H54 (cell line): ENCODE measurements around the gene ETHE1.

ENCODE experiments used
- DNase-seq: peaks from one replicate; pipeline ENCODE4 v3.0.0; 2011; ENCODE audit warnings: low spot score, mixed read lengths; ENCODE audit not compliant: insufficient read length
- FAIRE-seq: peaks from 3 replicates; lab custom pipeline; 2011; peaks lifted over from hg19 to GRCh38; lab: Jason Lieb, UNC
- POLR2A ChIP-seq: IDR thresholded peaks from 2 replicates; pipeline ENCODE4 v1.6.1; 2011; ENCODE audit warnings: low read depth, mild to moderate bottlenecking, low read length

The ETHE1 gene

GRCh38 chr19:43480574-43480973 is 46.4 kb downstream of the ETHE1 start:
- TF ChIP-seq POLR2A, result no peak
- no peak for DNase-seq
- FAIRE-seq, result no peak

GRCh38 chr19:43479961-43480561 is 46.9 kb downstream of the ETHE1 start:
- DNase-seq, result no peak
- TF ChIP-seq POLR2A, result no peak
- no peak for FAIRE-seq

GRCh38 chr19:43479226-43479625 is 47.8 kb downstream of the ETHE1 start:
- no peak for DNase-seq
- no peak for FAIRE-seq
- no peak for TF ChIP-seq POLR2A

- no peak for FAIRE-seq
- no peak for TF ChIP-seq POLR2A
Measured at GRCh38 chr19:43478323-43478722, 48.7 kb downstream of the ETHE1 start.

GRCh38 chr19:43476606-43477005 is 50.4 kb downstream of the ETHE1 start:
- DNase-seq (peak; percentile 41), FAIRE-seq (no peak)
- TF ChIP-seq POLR2A, result no peak

More at GRCh38 chr19:43478323-43478722, 48.7 kb downstream of the ETHE1 start:
- no peak for DNase-seq

- DNase-seq (peak; percentile 89), FAIRE-seq (peak; percentile 23)
- 0 out of 2 replicates have a peak, but pooled peaks have one; percentile 12 for TF ChIP-seq POLR2A
Measured at GRCh38 chr19:43474986-43475705, 51.9 kb downstream of the ETHE1 start.

- no peak for DNase-seq
- FAIRE-seq, result no peak
- TF ChIP-seq POLR2A, result no peak
Measured at GRCh38 chr19:43474487-43474886, 52.5 kb downstream of the ETHE1 start.

- DNase-seq, result no peak
- FAIRE-seq, result no peak
- TF ChIP-seq POLR2A, result no peak
Measured at GRCh38 chr19:43471091-43471490, 55.9 kb downstream of the ETHE1 start.

GRCh38 chr19:43470288-43470687 is 56.7 kb downstream of the ETHE1 start:
- peak; percentile 57 for DNase-seq
- no peak for FAIRE-seq
- TF ChIP-seq POLR2A, result no peak

GRCh38 chr19:43469160-43469480 is 57.9 kb downstream of the ETHE1 start:
- no peak for TF ChIP-seq POLR2A
- DNase-seq, result no peak
- no peak for FAIRE-seq

- FAIRE-seq (no peak), DNase-seq (no peak)
- no peak for TF ChIP-seq POLR2A
Measured at GRCh38 chr19:43468354-43469159, 58.4 kb downstream of the ETHE1 start.

GRCh38 chr19:43467730-43468129 is 59.3 kb downstream of the ETHE1 start:
- peak; percentile 44 for DNase-seq
- no peak for TF ChIP-seq POLR2A
- FAIRE-seq, result no peak

- TF ChIP-seq POLR2A, result no peak
- FAIRE-seq (no peak), DNase-seq (no peak)
Measured at GRCh38 chr19:43467276-43467675, 59.7 kb downstream of the ETHE1 start.

- DNase-seq (no peak), FAIRE-seq (no peak)
- no peak for TF ChIP-seq POLR2A
Measured at GRCh38 chr19:43466793-43467192, 60.2 kb downstream of the ETHE1 start.

GRCh38 chr19:43465468-43466120 is 61.4 kb downstream of the ETHE1 start, which contains the start of gene LYPD3:
TSS of gene LYPD3 (minus strand) at chr19:43465608. CDS start at chr19:43465571, 37 bp downstream.
- TF ChIP-seq POLR2A, result no peak
- DNase-seq (no peak), FAIRE-seq (no peak)
